ENCODE measurements around the gene AKNA.

Gene AKNA

DNA sequence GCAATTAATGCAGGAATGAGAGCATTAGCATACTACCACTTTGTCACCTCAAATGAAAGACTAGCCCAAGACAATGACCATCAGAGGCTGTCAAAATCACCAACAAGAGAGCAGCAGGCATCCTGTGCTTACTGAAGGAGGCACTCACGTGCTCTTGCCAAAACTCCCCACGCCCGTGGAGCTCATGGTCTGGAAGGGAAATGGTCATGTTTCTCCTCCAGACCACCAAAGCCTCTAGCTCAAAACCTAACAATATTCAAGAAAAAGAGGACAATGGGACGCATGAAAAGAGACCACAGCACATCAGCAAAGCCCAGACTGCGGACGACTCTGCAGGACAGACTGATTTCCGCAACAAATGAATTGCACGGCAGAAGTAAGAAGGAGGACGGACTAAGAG, 12.8 kb downstream of the AKNA start:
- no peak for DNase-seq

DNA sequence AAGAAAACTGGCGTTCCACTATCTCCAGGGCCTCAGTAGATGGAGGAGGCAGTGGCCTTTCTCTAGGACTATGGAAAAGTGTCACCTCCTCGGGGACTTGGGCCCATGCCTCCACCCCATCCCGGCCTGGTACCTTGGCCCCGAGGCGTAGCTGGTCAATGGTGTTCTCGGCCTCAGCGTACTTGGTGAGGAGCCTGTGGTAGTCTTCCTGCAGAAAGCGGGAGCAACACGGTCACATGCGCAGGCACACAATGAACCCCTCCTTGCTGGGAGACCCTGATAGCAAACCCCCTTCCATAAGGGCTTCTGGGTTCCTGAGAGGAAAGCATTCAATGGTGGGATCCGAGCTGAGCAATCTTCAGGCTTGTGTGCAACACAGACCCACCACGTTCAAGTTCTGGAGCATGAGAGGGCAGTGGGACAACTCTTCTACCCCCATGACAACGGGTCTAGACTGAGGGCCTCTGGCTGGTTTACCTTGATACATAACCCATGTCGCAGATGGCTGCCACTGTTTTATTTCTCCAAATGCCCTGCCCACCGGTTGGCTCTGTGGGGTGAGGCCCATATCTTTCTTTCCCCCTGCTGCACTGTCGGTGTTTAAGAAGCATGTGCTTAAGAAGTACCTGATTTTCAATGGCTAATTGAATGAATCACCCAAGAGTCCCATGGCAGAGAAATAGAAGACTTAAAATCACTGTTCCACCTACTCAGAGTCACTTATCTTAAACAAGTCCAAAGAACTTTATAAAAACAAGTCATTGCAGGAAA, 13.6 kb downstream of the AKNA start:
- DNase-seq, result no peak

DNA sequence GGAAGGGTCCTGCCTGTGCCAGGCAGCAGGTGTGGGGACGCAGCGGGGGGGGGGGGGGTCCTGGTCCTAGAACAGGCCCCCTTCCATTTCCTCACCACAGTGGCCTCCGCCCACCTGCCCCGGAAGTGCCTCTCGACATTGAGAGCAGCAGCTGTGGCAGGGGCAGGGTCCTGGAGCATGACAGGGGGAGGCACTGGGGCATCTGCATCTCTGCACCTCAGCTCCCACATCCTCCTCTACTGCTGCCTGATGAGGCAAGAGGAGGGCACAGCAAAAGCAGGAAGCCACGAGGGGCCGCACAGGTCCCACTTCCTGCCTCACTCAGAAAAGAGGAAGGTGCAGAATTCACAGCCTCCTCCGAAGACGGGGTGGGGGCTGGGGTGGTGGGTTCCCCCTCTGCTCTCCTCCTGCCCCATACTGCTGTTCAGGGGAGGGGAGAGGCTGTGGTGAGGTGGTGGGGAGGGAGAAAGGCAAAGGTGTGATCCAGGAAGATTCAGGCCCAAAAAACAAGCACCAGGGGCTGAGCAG, 14.8 kb downstream of the AKNA start:
- no peak for DNase-seq

DNA sequence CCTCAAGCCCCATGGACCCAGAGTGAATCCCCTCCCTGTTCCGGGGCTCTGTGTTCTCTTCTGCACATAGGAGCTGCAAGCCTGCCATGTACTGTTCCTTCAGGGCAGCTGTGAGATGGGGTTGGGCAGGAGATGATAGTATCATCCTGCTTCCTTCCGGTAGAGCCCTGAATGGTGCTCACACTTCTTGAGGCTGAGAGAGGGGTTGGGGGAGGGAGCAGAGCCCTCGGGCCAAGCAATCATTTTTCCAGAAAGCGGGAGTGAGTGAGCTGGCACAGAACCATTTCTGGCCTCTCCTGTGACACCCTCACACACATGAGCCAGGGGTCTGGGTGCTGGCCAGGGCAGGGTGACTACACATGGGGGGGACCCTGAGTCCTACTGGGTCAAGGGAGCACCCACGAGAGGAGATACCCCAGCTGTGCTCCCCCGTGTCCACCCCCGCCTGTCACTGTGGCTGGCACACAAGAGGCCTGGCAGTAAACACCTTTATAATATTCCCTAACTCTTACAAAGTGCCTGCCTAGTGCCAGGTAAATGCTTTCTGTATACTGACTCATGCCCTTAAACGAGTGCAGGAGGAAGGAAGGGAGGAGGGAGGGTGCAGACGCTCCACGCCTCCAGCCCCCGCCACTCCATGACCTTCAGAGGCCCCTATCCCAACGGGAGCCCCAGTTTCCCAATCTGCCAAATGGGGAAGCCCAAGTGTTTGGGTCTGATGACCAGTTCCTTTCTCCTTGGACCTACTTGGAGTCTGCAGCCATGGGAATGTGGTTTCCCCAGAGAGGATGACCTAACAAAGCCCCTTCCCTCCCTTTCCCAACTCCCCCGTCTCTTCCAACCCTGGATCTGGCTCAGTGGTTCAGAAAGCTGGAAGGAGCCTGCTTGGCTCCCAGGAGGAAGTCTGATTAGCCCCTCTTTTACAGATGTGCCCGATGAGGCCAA, 15.5 kb downstream of the AKNA start:
- no peak for DNase-seq

DNA sequence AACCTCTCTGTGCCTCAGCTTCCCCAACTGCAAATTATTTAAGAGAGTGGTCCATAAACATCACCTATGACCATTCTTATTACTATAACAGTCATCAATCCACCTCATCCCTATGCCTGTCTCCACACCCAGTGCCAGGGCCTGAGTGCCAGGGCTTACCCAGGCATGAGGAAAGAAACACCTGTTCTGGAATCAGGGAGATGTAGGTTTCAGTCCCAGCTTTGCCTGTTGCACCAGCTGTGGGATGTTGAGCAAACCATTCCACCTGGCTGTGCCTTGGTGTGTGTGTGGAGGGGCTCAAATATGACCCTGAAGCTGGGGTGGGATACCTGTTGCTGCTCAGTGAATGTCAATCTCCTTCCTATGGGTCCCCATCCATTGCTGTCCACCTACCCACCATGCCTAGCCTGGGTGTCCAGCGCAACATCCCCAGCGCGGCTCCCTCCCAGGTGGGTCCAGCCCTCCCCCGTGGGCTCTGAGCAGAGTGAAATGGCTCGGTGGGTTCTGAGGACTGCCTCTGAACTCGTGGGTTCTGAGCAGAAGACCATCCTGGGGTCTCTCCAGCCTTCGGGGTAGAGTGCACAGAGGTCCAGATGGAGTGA, 16.3 kb downstream of the AKNA start:
- DNase-seq, result no peak

DNA sequence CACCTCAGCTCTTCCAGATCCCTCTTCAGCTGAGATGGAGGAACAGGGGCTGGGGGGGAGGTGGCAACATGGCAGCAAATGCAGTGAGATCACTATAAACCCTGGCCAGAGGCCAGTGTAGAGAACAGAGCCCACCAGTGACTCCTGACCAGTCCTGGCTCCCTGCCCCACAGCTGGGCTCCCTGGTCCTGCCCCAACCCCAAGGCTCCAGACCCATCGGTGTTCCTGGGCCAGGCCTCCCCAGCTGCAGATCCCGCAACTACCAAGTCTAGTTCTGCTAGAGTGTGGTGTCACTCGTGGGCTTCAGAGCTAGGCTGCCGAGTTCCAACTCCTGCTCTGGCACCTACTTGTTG, 16.8 kb downstream of the AKNA start:
- no peak for DNase-seq

DNA sequence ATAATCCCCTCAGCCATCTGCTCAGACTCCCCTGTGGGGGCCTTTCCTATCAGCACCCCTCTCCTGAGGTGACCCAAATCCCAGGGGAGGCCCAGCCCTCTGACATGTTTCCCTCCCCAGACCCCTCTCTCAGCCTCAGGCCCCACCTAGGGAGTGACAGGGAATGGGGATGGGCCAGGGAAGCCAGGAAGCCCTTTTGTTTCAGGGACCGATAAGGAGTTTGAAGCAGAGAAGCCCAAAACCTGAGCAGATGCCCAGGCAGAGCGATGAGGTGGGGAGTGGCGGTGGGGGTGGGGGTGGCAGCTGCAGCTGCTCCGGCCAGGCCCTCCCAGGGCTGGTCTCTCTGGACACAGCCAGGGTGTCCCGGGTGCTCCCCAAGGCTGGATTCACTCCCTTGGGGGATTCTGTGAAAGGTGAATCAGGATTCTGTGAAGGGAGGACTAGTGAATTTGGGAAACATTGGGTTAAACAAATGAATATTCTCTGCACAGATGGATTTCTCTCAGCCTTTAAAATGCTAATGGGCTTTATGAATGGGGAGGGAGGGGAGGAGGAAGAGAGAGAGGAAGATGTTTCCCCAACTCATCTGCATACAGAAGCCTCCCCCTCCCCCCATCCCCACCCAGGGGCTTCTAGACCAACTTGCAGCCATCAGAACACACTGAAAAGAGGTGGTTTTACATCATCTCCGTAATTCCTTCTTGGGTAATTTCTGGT, 17.4 kb downstream of the AKNA start:
- DNase-seq, result no peak

DNA sequence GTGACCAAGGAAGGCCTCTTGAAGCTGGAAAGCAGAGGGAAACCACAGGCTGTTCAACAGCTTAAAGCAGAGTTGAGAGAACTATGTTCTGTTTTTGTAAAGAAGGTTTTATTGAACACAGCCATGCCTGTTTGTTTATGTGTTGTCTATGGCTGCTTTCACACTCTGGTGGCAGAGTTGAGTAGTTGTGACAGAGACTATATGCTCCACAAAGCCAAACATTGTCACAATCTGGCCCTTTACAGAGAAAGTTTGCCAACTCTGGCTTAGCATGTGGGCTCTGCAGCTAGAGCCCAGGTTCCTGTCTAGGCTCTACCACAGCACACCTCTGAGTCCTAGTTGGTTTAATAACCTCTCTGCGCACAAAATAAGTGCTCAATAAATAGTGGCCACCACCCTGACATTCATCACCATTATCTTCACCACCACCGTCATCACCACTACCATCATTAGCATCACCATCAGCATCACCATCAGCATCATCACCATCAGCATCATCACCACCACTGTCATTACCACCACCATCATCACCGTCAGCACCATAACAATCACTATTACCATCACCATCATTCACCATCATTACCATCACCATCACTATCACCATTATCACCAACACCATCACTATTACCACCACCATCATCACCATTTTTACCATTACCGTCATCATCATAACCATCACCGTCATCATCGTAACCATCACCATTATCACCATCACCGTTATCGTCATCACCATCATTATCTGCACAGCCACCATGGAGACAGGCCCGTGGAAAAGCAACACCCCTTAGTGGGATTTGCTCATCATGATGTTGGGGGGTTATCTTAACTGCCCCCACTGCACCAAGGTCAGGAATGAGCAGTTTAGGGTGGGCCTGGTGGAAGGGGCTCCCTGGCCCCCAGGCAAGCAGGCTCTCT, 18.3 kb downstream of the AKNA start:
- DNase-seq, result no peak

DNA sequence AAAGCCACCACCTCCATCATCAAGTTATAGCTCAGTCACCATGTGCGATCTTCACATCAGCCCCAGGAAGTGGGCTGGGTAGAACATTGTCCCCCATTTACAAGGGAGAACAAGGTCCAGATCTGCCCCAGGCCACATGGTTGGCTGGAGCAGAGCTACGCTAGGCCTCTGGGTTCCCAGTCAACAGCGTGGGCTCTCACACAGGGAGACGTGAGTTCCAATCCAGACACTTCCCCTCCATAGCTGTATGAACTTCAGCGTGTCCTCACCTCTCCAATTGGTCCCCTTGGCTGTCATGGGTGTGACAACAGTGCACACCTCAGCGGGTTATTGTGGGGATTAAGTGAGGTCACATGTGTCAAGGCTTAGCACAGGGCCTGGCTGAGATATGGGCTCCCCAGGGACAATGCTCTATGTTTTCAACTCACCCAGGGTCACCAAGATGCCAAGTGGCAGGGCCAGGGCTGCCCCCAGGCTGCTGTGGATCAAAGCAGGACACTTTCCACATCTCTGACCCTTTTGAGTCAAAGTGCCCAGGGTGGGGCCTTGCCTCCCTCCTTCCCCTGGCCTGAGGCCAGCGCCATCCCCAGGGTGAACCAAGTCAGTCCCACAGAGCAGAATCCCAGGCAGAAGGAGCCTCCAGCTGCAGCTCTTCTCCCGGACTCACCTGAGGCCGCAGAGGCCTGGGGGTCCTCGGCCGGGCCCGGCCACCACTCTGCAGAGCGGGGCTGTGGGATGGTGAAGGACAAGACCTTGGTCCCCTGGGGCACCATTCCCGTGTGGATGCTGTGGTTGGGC, 19.8 kb downstream of the AKNA start:
- no peak for DNase-seq

DNA sequence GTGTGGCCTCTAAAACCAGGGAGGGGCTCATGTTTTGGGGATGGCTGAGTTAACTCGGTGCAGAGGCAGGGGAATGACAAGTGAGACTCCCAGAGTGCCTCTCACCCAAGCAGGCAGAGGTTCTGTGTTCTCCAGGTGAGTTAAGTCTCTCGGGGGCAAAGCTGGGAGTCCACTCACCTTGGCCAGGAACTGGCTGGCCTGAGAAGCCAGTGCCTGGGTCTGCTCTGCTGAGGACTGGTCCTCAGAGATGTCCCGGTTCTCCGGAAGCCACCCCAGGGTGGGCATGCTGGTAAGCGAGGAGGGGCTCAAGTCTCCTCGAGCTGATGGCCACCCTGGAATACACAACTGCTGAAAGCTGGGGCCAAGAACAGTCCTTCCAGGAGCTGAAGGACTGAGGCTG, 20.4 kb downstream of the AKNA start:
- no peak for DNase-seq

DNA sequence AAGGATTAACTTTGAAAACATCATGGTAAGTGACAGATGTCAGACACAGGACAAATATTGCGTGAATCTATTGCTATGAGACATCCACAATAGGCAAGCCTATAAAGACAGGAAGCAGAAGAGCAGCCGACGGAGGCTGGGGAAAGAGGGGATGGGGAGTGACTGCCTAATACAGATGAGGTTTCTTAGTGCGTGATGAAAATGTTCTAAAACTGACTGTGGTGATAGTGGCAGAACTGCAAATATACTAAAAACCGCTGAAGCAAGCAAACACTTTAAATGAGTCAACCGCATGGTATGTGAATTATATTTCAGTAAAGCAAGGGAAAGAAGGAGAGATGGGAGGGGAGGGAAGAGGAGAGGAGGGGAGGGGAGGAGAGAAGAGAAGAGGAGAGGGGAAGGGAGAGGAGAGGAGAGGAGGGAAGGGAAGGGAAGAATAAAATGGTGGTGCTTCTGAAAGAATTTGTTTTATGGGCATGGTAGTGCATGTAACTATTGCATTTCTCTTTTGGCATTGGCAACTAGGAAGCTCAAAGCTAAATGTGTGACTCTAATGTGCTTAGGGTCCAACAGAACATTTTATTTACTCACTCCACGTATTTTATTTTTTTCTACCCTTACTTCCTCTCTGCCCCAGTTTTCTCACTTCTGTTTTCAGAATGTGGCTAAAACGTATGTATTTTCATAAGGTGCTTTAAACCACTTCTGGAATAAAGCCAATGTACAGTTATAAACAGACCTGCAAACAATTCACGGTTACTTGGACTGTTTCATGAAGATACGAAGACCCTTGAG, 21.3 kb downstream of the AKNA start:
- no peak for DNase-seq

DNA sequence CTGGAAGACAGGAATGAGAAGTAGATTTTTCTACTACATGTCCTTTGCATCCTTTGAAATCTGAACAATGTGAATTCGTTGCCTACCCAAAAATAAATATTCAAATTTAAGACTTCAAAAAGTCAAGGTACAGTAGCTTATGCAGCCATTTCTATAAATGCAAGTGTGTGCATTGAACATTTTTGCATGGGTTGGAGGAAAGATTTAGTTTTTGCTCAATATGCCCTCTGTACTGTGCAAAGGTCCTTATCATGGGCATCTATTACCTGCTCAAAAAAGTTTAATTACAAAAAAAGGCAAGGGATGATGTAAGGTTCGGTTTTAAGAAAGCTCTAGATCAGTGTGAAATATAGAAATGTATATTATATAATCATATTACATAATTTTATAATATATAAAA, 22.6 kb downstream of the AKNA start:
- no peak for DNase-seq

DNA sequence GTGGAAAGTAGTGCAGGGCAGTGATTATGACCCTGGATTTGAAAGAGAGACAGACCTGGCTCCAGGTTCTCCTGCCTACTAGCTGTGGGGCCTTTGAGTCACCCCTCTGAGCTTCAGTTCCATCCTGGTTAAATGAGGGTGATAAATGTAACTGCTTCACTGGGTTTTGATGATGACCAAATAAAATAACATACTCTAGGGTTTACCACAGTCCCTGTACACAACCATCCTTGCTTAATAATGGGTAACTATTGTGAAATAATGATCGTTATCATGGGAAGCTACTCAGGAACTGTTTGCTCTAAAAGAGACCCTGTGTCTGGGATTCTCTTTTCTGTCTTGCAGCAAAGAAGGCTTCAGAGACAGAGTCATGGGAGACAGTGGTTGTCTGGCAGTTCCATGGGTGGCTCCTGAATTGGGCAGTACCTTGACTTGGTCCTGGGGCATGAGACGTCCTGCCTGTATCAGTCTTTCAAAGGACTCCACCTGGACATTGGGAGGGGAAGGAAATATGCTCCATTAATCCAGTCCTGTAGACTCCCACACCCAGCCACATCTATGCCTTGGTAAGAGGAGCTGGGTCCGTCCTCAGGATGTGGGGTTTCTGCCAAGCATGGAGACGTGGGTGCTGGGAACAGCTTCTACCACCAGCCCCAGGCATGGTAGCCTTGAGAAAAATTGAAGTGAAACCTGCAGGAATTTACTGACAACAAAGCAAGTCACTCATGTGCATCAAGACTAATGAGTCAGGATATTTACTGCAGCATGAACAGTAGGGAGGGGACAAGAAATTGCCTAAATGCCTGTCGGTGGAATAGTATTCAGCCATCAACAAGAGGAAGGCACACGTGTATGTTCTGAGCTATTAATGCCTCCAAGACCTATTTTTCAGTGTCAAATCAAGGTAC, 23.4 kb downstream of the AKNA start:
- DNase-seq, result no peak

DNA sequence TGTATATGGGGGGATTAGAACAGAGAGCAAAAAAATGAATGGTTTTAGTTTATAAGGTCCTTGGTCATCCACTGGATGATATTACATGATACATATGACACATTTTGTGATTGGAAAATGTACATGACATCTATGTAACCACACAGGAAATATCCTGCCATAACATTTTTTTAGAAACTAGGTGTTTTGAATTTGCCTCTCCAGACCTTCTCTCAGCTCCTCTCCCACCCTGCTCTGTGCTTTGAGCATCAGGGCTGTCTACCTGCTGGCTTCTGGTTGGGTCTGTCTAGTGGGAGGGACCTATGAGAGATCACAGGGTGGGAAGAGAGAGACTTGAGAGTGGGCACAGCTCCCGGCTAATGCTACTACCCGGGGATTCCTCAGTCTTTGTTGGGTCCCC, 24.4 kb downstream of the AKNA start:
- no peak for DNase-seq

DNA sequence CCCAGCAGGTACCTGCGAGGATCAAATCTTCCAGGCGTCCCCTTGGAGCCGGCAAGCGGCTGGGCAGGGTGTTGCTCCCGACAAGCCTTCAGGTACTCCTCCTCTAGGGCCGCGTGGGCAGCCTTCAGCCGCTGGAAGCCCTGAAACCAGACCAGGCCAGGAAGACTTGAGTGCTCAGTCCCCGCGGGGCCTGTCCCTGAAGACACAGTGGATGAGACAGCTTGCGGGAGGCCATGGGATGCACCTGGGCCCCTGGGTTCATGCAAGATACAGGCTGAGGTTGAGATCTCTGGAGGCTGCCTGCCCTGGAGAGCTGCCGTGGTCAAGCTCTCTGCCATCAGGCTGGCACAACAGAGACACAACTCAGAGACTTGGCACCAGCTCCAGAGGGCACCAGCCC, 25.4 kb downstream of the AKNA start:
- no peak for DNase-seq

DNA sequence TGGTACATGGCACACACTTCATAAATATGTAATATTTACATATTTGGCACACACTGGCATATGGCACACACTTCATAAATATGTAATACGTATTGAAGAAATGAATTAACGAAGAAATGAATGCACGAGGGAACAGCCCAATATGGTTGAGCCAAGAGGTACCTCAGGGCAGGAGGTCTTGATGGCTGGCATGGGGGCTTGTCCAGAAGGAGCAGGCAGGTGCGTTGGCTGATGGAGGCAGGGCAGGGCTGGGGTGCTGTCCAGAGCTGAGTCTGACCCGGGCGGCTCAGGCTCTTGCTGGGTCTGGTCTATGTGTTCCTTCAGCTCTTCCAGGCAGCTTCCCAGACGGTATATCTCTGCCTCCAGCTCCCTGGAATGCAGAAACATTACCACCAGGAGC, 26.2 kb downstream of the AKNA start:
- DNase-seq, result no peak

DNA sequence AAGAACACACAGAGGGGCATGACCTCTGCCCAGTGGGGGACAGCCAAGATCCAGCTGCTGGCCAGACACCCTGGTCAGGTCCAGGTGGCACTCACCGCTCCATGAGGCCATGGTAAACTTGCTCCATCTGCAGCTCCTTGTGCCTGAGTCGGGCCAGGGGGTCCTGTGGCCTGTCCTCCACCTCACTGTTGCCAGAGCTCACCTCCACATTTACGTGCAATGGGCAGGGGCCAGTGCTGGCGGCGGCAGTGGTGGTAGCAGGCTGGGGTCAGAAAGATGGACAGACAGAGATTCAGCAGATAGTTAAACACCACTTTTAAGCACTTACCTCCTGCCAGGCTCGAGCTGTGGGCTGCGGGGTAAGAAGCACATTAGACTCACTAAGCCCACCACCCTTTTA, 28.0 kb downstream of the AKNA start:
- no peak for DNase-seq

DNA sequence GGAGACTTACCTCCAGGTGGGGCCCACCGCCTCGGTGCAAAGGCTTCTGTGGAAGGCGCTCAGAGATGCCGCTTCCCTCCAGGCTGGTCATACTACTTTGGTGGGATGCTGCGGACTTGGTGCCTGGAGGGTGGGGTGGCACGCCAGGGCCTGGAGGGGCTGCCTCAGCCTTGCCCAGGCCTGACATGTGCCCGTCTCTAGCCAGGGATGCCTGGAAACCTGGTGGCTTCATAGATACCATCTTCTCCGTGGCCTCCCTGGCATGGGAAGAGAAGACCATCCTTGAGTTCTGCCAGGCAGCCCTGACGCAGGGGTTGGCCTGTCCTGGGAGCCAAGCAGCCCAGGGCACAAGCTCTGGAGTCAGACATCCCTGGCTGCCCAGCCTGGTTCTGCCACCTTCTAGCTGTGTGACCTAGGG, 29.9 kb downstream of the AKNA start:
- DNase-seq, result no peak

DNA sequence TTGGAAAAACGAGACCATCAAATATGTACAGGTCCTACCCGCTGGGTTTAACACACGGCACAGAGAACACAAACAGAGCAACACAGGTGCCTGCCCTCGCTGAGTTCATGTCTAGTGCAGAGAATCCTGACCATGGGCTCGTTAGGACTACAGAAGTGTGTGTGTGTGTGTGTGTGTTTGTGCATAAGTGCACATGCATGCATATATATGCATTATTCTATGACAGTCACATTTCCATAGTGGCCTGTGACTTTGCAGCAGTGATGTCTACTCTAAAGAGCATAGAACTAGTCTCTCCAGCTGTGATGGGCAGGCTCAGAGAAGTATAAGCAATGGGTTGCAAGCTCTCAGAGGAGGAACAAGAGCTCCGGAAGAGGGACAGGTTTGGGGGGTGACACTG, 30.4 kb downstream of the AKNA start:
- no peak for DNase-seq

Data from NCI-H2029 treated with DMSO at 0.1 percent for 48 hours (cell line).